Stimulated activated CD4-positive, alpha-beta T cell treated with anti-CD3 and anti-CD28 coated beads, Interleukin-2, amount 100 ng/mL, for 4 hours (primary cell): ENCODE results near the gene KRT73.

Experiments
- DNase-seq: peaks from one replicate; pipeline ENCODE4 v3.0.0-alpha.2; 2020; ENCODE audit warnings: low read depth

The KRT73 gene

DNA sequence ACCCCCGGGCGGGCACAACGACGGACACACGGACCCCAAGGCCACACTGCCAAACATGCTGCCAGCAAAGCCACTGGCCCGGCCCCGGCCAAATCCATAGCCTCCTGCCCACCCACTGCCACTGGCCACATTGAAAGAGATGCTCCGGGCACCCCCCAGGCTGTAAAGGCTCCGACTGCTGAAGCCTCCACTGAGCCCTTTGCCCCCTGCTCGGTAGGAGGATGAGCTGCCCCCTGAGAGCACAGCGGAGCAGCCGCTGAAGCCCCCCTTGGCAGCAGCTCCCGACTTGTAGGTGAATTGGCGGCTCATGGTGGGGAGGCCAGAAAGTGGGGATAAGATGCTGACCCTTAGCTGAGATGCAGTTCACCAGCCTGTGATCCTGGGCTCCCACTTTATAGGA, at the start of gene KRT73:
Gene KRT73, minus strand, starts transcription at position 344 of the 400 bp plus-strand sequence. Its CDS starts 35 bp downstream, at position 309.
- no peak for DNase-seq

DNA sequence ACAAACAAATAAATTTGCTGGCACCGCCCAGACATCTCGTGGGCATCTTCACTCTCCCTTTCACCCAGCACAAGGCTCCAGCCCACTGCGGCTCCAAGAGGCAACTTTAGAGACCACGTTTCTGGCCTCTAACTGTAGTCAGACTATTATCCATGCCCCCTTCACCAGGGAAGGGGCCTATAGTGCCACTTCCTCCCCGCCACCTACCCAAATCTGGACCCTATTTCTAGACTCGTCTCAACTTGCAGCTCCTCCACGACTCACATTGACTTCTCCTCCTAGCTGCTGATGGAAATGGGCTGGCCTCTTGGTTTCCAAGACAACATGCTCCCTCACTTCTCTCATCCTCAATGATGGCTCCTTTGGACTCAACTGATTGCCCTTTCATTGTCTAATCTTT, 49.6 kb upstream of the KRT73 start:
- DNase-seq = no peak

DNA sequence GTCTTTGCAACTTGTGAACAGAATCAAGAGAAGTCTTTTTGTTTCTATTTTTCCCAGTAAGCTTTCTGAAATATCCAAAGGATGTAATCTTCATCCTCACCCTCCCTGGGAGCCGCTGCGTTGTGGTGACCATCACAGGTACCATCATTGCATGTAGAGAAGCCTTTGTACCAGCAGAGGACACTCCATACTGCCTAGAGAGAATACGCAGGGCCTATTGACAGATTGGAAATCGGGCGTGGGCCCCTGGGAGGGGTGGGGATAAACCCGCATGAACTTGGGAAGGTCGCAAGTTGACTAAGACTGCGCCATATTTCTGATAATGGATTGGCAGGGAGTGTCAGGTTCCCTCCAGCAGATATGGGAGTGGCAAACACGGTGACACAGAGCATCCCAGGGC, 49.1 kb upstream of the KRT73 start:
- no peak for DNase-seq

DNA sequence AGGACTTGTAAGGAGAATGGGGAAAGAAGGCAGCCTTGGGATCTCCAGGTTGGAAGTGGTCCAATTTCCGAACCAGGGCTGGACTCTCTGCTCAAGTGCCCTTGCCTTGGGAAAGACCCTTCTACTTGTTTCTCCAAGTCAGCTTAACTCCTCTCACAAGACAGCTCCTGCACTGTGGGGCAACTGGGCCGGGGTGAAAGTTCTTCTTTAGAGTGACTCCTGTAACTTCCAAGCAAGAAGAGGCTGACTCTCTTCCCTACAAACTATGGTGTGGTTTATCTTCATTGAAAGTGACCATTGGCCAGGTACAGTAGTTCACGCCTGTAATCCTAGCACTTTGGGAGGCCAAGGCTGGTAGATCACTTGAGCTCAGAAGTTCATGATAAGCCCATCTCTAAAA, 48.1 kb upstream of the KRT73 start:
- no peak for DNase-seq

DNA sequence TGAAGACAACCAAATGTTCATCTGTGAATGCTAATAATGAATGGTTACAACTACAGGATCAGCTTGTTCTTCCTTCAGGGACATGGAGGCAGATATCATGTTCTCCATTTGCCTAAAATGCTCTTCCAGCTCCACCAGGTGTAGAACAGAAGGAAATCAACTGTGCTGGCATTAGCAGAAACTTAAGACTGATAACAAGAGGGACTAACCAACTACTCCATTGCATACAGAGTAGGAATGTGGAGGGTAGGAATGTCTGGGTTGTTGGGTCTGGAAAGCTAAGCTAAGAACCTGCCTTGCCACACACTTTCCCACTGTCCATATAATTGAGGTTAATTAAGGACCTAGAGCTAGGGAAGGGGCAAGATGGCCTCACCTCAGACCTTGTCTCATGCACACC, 45.1 kb upstream of the KRT73 start:
- no peak for DNase-seq

DNA sequence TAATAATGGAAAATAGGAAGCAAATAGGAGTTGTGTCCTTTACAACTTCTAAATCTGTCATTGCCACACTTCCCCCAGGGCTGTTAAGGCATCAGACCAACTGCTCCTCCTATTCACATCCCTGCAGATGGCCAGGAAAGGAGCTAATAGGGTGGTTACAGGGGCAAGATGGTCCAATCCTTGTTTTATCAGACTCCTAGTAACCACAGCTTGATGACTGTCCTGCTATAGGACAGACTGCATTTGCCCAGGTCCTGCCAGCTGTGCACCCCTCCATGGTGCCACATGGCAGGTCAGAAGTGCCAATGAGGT, 44.5 kb upstream of the KRT73 start:
- no peak for DNase-seq

DNA sequence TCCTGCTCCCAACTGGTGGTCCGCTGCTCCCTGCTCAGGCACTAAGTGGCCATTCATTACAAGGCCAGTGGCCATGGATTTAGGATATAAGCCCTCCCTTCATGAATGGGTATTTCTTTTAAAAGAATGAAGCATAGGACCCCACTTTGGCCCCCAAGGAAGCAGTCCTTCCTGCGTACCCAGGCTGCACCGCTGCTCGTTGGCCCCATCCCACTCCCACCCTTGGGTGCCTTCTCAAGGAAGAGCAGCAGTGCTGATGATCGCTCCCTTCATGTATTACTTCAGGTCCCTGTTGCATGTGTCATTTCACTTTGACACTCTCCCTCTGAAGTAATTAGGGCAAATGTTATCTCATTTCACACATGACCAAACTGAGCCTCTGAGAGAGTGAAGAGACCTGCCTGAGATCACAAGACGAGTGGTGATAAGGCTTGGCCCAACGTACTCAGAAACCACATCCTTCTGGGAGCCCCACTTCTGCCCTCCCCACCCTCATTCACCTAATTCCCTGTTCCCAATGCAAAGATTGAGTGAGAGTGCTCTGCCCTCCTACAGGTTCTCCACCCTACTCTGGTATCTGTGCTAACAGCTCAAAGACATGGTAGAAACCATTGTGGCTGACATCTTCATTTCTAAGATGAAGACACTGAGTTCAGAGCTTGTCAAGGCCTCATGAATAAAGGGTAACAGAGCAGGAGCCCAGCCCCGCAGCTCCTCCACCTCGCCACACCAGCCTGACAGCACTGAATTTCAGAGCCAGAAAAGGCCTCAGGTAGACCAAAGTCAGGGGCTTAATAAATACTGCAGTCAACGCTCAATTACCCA, 43.9 kb upstream of the KRT73 start:
- DNase-seq = no peak

DNA sequence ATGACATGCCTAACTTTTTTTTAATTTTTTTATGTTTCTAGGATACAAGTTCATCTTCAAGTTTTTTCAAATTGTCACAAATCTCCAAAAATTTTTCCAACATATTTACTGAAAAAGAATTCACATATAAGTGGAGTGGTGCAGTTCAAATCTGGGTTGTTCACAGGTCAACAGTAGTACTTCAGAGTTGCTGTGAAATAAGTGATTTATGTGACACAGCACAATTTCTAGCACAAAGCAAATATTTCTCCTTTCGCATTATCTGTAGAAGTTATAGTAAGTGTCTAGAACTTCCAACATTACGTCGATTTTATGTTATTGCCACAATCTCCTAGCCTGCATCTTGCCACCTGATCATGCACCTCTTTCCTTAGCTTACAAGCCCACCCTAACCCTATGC, 43.3 kb upstream of the KRT73 start:
- no peak for DNase-seq

DNA sequence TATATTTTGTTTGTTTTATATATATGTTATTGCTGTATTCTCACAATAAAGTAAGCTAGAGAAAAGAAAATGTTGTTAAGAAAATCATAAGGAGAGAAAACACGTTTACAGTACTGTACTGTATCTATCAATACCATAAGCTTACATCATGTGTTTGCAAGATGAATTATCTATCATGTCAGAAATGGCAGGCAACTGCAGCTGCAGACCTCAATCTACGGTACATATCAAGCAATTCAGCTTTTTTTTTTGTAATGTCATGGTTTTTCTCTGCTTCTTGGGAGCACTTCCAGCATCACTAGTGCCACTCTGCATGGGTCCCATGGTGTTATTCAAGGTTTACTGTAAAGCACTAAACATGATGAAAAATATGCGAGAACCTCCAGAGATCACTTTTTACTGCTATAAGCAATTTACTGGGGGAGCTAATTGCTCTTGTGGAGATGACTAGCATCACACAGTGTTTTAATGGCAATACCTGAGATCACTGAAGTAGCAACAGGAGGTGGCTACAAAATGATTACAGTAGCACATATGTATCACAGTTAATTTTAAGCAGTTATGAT, 42.7 kb upstream of the KRT73 start:
- DNase-seq = no peak

DNA sequence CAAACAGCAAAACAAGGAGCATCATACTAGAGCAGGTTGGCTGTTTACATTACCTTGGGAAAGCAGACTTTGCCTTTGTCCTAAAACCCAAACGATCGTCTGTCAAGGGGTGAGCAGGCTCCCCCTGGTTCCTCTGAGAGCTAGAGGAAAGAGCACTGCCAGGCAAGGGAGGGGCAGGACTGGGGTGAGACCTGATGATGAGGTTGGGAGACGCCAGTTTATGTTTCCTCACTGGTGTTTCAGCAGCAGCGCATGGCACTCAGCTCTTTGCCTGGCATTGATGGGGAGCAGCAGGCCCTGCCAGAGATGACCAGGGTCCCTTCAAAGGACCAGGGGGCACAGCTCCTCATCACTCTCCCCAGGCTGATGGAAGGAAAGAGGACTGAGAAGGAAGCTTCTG, 41.6 kb upstream of the KRT73 start:
- DNase-seq = no peak

DNA sequence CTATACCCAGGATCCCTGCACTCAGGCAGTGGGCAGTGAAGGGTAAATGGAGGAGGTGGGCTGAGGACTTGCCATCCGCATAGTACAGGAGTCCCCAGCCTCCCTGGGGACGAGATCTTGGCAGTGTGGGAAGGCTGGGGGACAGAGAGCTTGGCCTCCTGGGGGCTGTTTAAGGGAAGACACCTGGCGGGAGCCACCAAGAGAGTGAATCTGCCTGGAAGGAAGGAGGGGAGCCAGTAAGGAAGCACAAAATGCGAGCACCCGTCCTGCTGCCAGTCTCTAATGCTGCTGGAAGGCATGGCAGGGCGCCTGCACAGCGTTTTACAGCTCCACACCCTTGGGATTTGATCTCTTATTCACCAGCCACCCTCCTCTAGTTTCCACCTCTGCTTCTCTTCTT, 41.0 kb upstream of the KRT73 start:
- no peak for DNase-seq

DNA sequence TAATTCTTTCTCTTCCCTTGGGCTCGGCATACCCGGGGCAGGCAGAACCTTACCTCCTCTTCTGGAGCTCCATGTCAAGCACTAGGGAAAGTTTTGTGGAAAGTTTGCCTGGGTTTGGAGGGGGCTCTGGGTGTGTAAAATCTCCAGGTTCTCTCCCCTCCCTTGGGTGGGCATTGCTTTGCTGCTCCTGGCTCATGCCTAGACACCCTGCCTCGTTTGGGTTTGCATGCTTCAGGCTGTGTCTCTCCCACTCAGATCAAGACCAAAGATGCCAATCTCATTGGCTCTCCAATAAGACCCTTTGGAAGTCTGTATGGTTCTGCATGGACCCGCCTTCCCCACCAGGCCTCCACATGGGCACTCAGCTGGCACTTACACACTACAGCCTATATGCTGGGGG, 39.8 kb upstream of the KRT73 start:
- DNase-seq = no peak

DNA sequence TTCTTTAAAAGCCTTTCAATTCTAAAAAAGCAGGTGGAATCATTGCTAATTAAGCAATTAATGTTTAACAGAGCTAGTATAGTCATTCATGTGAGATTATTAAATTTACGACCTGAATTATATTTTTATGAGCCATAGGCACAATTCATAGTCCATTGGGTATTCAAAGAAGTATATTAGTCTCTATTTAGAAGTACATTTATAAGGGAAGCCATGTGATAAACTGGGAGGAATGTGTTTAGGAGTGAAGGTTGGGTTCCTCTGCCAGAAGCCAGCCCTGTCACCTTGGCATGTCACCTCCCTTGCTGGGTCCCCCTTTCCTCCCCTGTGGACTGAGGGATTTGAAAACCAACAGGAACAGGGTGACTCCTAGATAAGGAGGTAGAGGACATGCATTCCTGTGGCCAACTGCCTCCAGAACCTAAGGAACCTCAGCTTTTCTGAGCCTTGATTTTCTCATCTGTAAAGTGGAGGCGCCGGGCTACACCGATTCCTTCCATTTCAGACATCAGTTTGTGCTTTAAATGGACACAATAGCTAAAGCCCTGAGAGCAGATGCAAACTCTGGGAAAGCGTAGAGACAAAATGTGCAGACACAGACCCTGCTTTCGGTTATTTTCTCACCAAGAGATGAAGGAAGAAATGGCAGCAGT, 39.0 kb upstream of the KRT73 start:
- DNase-seq = no peak

DNA sequence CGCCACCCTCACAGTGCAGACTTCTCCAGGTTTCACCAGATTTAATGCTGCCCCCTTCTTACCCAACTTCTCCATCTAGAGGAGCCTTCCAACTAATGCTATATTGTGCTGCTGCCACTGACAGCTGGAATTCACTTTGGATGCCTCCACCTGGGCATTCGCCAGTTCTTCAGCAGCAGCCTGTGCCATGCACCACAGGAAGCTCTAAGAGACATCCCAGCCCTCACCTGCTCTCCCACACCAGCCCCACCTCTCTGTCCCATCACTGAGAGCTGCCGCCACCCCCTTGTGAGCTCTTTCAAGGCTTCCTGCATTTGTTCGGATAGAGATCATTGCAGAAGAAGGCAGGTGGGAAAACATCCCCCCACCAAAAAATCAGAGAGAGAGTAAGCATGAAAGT, 38.3 kb upstream of the KRT73 start:
- DNase-seq = no peak

DNA sequence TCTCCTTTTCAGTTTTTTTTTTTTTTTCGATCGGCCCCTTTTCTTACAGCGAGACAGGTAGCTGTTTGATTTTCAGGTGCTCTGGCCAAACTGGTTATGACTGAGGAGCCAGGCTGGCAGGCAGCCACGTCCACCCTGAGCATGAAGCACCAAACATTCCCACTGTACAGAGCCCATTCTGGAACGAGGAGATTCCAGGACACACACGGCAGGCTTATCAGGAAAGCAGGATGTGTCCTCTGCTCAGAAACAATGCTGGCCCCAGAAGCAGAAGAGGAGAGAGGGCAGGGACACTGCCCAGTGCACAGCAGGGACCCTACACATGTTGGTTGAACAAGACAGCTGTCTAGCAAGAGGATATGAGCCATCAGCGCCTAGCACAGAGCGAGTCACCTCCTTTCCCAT, 37.4 kb upstream of the KRT73 start:
- no peak for DNase-seq

DNA sequence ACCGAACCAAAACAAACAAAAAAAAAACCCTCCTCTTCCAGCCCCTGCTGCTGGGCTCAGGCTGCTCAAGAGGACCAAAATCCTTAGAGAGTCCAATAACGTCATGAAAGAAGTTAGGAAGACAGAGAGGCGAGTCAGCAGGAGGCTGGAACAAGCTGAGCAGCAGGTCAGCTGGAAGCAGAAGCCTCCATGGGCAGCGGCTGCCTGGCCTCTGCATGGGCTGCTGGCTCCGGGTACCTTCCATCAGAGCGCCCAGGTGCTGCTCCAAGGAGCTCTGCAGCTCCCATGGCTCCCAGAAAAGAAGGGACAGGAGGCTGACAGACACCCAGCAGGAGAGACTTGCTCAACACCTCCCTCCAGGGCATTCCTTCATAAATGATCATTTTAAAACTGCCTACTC, 36.9 kb upstream of the KRT73 start:
- no peak for DNase-seq

DNA sequence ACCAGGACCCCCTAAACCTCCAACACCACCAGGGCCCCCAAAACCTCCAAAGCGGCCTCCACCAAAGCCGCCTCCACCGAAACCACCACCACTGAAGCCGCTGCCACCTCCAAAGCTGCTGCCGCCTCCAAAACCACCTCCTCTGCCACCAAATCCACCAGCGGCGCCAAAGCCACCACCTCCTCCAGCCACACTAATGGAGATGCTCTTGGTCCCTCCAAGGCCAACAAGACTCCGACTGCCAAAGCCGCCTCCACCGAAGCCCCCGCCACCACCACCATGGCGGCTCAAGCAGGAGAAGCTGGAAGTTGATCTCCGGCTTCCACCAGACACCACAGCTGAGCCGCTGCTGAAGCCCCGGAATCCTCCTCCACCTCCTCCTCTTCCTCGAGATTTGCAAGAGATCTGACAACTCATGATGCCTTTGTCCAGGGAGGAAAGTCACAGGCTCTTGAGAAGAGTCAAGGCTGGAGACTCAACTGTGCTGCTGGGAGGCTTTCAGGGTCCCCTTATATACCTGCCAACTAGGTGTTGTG, 33.4 kb upstream of the KRT73 start, which contains the start of gene KRT2:
Gene KRT2, minus strand, starts transcription at position 486 of the 536 bp plus-strand sequence. Its CDS starts 69 bp downstream, at position 417.
- no peak for DNase-seq

DNA sequence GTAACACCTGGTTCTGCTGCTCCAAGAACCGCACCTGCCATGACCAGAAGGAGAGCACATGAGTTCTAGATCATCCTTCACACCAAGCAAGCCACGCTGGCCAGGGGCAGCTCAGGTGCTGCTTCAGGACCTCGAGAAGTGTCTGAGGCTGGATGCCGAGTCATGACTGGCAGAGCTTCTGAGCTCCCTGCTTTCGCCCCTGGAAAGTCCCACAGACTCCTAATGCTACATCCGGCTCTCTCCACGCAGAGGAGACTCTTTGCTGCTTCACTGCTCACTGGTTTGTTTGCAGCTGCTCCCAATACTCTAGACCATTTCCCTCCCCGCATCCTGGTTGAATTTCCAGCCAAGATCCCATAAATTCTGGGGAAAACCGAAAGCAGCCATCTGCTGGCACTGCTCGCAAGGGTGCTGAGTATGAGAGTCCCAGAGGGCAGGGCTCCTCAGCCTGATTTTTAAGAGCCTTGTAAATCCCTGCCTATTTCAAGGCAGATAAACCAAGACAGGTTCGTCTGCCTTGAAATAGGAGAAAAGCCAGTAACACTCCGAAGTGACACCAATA, 32.2 kb upstream of the KRT73 start:
- DNase-seq = no peak

DNA sequence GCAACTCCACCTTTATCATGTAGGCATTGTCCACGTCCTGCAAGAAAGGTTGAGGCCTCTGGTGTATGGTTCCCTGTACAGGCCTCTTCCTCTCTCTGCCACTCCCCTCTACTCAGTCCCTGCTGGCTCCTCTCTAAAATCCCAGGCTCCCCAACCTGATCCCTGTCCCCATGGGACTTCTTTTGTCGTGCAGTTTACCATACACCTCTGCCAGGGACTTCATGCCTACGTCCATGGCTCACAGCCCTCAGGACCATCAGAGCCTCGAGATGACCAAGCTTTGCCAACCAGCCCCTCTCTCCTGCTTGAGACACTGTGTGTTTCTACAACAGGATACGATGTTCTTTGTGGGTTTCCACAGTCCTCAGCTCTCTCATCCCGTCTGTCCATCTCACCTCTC, 30.7 kb upstream of the KRT73 start:
- no peak for DNase-seq

DNA sequence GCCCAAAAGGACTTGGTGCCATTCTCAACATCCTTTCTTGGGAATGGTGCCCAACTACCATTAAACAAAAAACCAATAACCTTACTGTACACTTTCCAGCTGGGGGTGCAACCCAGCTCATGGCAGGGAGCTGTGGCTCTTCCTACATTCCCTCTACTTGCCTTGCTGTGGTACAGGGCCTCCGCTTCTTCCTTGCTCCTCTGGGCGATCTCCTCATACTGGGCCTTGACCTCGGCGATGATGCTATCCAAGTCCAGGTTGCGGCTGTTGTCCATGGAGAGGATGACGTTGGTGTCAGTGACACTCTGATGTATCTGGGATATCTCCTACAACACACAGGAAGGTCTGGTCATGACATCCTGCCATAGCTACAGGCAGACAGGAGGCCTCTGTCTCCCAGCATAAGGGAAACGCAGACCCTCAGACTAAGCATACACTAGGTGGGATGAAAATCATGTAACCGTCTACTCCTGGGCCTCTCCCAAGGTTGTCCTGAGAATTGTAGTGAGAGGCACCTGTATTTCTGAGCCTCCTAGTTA, 29.7 kb upstream of the KRT73 start:
- DNase-seq = no peak

DNA sequence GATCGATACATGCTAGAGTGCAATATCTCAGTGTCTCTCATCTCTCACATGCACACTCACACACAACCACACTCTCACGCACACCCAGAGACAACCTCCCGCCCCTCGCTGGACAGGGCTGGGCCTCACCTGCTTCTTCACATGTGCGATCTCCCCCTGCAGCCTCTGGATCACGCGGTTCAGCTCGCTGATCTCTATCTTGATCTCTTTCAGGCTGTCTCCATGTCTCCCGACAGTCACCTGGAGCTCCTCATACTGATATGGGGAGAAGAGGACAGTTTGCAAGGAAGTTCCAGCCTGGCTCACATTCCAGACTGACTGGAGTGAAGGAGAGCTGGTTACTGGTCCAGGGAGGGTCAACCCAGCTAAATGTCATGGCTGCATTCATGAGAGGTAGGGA, 29.2 kb upstream of the KRT73 start:
- no peak for DNase-seq

DNA sequence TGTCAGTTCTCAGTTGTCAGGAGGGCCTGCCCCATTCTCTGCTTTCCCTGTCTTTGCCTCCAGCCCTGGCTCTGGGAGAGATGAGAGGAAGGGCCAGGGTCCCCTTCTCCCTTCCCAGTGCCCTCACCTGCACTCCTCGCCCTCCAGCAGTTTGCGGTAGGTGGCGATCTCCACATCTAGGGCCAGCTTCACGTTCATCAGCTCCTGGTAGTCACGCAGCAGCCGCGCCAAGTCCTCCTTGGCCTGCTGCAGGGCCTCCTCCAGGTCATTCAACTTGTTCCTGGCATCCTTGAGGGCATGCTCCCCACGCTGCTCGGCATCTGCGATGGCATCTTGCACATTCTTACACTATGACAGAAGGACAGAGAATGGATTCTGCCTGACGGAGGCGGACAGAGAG, 28.3 kb upstream of the KRT73 start:
- no peak for DNase-seq

DNA sequence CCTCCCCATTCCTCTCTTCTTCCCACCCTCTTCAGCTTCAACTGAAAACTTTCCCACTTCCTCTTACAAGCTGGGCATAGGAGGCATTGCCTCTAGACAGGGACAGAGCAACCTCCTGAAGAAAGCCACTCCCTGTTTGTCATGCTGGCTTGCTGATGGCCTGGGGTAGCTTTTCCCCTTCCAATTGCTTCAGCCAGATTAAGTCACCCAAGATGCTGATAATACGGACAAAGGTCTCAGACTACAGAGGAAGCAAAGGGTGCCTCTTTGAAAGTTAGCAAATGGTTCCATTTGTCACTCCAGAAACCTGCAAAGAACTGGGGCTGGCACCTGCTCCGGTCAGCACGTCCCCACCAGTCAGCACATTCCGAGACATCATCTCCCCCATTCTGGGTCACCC, 27.6 kb upstream of the KRT73 start:
- no peak for DNase-seq
